NCI-H1694 (cell line): ENCODE data around the gene BASP1.
"Not testable (repeated sequence)": the region's sequence is repeated elsewhere in the genome, so short reads cannot be mapped to it uniquely, and the experiment has no call there.

Experiments
- DNase-seq: peaks from one replicate; lab custom pipeline; 2025; lab: John Stamatoyannopoulos, UW

Gene BASP1

DNA sequence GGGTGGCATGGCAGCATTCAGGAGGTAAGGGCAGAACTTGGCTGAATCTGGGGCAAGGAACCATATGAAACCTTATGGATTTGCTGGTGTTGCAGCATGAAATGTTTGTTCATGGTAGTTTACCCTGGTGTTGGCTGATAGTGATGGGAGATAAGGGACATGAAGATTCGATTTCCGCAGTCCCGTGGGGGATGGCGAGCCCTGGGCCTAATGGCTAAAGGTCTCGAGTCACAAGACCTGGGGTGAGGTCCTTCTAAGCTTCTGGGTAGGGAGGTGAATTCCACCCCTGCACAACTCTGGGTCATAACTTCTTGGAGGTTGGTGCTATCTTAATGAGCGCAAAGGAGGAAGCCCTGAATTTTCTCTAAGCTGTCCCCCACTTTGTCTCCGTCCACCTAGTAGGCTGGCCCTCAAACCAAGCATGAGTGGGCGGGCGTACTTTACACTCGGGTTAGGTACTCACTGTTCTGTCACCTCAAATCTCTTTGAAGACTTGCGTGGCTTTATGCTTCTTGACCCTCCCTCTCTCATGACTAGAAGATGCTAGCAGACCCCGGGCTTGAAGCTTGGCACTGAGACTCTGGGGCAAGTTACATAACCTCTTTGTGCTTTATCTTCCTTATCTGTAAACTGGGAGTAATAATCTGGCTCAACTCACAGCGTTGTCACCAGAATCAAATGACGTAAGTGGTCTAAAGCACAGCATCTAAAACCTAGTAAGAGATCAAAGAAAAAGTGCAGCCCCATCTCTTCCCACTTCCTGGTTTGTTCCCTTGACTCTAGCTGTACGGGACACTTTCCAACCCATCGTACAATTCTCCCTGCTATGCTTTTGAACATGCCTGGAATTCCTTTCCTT lies 72.5 kb downstream of the BASP1 start:
- DNase-seq = no peak

GRCh38 chr5:17290540-17290974 lies 73.1 kb downstream of the BASP1 start:
- no peak for DNase-seq

DNA sequence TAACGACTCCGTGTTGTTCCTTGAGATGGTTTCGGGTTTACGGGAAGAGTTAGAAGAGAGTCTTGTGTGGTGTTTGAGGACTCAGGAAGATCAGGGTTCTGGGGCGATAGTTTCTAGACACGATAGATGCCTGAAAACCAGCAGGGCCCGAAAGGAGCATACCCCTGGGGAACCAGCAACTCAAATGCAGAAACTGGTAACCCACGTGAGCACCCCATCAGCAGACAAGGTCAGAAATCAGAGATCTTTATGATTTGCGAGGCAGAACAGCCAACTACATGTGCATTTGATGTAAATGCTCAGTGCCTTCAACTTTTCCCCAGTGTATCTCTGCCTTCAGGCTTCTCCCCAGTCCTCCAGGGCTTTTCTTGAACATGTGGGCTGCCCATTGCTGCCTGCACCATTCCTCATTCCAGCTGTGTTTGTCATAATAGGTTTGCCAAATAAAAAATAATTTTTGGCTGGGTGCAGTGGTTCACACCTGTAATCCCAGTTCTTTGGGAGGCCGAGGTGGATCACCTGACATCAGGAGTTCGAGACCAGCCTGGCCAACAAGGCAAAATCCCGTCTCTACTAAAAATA lies 75.1 kb downstream of the BASP1 start:
- no peak for DNase-seq

GRCh38 chr5:17294639-17295311 lies 77.3 kb downstream of the BASP1 start:
- DNase-seq = no peak

- DNase-seq = no peak
Measured at GRCh38 chr5:17295671-17296070, 78.2 kb downstream of the BASP1 start.

DNA sequence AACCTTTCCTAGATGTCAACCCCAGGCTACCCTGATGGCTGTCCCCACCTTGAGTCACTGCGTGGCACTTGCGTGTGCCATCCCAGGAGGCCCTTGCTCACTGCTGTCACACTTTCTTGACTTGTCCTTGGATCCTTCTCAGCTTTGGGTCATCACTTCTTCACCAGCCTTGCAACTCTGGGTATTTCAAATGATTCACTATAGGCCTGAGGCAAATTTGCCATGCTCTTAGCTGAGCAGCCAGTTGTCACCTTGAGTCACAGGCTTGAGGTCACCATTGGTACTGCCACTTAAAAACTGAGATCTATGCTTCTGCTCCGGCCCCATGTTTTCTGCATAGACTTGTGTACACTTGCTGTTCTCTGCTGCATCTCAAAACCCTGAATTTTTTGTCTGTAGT lies 84.7 kb downstream of the BASP1 start:
- DNase-seq = no peak

DNA sequence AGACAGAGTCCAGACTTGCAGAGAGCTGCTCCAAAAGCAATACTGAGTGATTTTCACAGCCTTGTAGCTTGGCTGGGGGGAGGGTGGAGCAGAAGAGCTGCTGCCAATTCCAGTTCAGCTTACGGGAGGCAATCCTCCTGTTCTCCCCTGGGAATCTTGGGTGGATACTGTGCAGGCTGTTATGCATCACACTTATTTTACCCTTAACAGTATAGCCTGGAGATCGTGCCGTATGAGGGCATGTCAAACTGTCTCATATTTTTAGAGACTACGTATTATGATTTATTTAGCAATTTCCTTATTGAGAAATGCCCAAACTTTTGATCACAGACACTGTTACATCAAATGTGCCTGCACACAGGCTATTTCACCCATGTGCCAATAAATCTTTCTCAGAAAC lies 85.2 kb downstream of the BASP1 start:
- peak; percentile 43 for DNase-seq

- no peak for DNase-seq
Measured at GRCh38 chr5:17304282-17304681, 86.9 kb downstream of the BASP1 start.

DNA sequence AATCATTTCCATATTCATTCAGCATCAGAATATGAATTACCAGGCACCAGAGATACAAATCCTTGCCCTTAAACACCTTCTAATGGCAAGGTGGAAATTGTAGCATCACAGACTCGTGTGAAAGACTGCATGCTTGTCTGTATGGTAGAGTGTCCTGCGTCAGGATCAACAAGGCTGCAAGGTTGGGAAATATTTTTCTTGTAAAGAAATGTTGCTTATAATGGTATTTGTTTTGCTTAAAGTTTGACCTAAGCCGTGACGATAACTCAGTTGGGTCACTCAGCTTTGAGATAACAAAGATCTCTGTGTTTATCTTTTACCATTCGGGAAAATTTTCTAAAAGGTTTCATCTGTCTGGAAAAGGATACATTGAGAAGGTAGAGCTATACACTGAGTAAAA lies 87.6 kb downstream of the BASP1 start:
- DNase-seq = no peak

GRCh38 chr5:17305964-17306725 lies 88.7 kb downstream of the BASP1 start:
- no peak for DNase-seq

DNA sequence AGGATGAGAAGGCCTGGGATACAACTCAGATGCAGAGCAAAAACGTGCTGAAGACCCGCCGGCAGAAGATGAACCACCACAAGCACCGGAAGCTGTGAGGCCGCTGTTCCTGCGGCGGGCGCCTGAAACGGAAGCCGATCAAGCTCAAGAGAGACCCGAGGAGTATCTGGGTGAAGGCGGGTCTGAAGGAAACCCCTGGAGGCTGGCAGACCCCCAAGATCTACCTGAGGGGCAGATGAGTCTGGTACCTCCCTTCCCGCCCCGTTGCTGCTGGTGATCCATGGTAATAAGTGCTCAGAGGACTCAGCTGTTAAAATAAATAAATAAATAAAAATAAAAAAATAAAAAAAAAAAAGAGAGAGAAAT lies 89.3 kb downstream of the BASP1 start:
- no peak for DNase-seq

DNA sequence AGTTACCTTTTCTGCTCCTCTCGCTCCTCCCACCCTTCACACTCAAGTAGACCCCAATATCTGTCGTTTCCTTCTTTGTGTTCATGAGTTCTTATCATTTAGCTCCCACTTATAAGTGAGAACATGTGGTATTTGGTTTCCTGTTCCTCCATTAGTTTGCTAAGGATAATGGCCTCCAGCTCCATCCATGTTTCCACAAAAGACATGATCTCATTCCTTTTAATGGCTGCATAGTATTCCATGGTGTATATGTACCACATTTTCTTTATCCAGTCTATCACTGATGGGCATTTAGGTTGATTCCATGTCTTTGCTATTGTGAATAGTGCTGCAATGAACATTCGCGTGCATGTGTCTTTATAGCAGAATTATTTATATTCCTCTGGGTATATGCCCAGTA lies 90.0 kb downstream of the BASP1 start:
- DNase-seq = not testable (repeated sequence)

- DNase-seq = no peak
Measured at GRCh38 chr5:17308326-17309065, 91.1 kb downstream of the BASP1 start.

DNA sequence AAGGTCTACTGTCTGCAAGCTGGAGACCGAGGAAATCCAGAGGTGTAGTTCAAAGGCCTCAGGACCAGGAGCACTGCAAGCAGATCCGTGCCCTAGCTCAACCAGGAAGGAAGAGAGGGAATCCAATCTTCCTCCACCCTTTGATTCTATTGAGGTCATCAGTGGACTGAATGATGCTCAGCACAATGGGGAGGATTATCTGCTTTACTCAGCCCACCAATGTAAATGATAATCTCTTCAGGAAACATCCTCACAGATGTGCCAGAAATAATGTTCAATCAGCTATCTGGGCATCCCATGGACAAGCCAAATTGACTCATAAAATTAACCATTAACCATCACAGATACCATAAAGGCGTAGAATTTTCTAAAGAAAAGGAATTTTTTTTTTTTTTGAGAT lies 92.0 kb downstream of the BASP1 start:
- no peak for DNase-seq

GRCh38 chr5:17310502-17310901 lies 93.1 kb downstream of the BASP1 start:
- not testable (repeated sequence) for DNase-seq

GRCh38 chr5:17311811-17312210 lies 94.4 kb downstream of the BASP1 start:
- not testable (repeated sequence) for DNase-seq

GRCh38 chr5:17312358-17312757 lies 94.9 kb downstream of the BASP1 start:
- DNase-seq = no peak

- DNase-seq = peak; percentile 5
Measured at GRCh38 chr5:17314907-17315471, 97.6 kb downstream of the BASP1 start.

DNA sequence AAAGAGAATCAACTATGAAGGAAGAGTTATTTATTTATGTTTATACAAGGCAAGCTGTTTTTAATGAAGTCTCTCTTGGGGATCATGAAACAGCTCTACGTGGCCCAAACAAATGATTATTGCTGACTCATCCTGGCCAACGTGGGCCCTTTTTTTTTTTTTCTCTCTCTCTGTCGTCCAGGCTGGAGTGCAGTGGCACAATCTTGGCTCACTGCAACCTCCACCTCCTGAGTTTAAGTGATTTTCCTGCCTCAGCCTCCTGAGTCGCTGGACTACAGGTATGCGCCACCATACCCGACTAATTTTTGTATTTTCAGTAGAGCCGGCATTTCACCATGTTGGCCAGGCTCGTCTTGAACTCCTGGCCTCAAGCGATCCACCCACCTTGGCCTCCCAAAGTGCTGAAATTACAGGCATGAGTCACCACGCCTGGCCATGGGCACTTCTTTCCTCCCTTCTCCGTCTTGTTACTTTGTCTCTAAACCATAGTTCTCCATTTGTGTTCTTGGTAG lies 98.3 kb downstream of the BASP1 start:
- DNase-seq = no peak

GRCh38 chr5:17316970-17317459 lies 99.6 kb downstream of the BASP1 start:
- no peak for DNase-seq

DNA sequence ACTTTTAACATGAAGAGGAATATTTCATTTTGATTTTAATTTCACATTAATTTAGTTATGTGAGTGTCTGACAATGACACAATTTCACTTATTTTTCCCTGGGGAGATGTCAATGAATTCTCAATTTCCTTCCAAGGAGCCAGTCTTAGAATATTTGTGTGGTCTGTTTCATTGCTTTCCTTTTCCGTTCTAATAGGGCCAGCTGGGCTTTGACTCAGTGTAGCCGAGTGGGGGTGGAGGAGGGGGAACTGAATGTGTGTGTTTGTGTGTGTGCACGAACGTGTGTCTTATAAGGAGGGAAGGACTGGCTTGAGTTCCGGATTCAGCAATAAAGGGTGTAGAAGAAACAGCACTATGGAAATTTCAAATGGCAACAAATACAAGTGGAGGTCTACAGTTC lies 100.0 kb downstream of the BASP1 start:
- no peak for DNase-seq
